HL-60 (cell line): ENCODE data around the gene PSMB11.

Experiments
- CTCF ChIP-seq: IDR thresholded peaks from one replicate; pipeline ENCODE4 v1.5.1; 2011; ENCODE audit warnings: low read length, control low read depth, inconsistent platforms; ENCODE audit not compliant: insufficient read depth
- GABPA ChIP-seq: IDR thresholded peaks from 2 replicates; pipeline ENCODE4 v1.6.1; 2012; ENCODE audit warnings: low read depth

GRCh38 chr14:23033801-23034497 lies 8.1 kb upstream of the PSMB11 start:
- TF ChIP-seq CTCF (no peak), GABPA (no peak)
